Heart left ventricle (tissue), 13 donors: ENCODE results near the gene C16orf92.

Experiments
- CTCF ChIP-seq, 12 donors: fragments of 200-600 bp; sonication (generic) in 4 of 12; IDR thresholded peaks; one replicate each; pipeline versions ENCODE4 v1.5.0 to v1.8.0; 2018 to 2022; ENCODE audit warnings: antibody characterized with exemption in 12 of 12, mild to moderate bottlenecking in 5 of 12
- POLR2A ChIP-seq, 2 donors: fragments of 450-650 bp; IDR thresholded peaks; one replicate each; pipeline ENCODE4 v1.6.1; 2017; ENCODE audit warnings: antibody characterized with exemption in 2 of 2, mild to moderate bottlenecking in 2 of 2, moderate library complexity in 2 of 2
- donor health status: ischemic (EF 13 %, LVEDD 7.1; RV severe dilation, severe dysfunction).
- donor health status: DM: no; HTN: yes; CAD: no.
- donor health status: DM: no; HTN: no; CAD: no.
- donor health status: ischemic (EF 25% LVEDD 6.9; RV normal size, moderate dysfunction).
- donor health status: ischemic (EF 25% LVEDD 5.7; RV mildly dilated, moderate dysfunction).
- donor health status: ischemic (EF 35%, LVEDD 5.7; RV mildly dilated, moderate dysfunction).
- donor health status: nonischemic (EF 11% LVEDD 7.7; RV severe dilation, severe dysfunction).
- donor health status: DM: yes; HTN: yes; CAD: no.
- donor health status: PGD.
- donor health status: ischemic (EF 29% LVEDD 5.4; RV normal size, mild dysfunction).
- donor health status: nonischemic (EF 23%, LVEDD 6.1; RV moderate dilation, normal function).

GRCh38 chr16:30004424-30004776 lies 18.6 kb upstream of the C16orf92 start:
- TF ChIP-seq CTCF (IDR thresholded peaks at IDR 0.05) (no peak), POLR2A (IDR thresholded peaks at IDR 0.05) (no peak)
